ENCODE data around the gene KIF26B.

The KIF26B gene

DNA sequence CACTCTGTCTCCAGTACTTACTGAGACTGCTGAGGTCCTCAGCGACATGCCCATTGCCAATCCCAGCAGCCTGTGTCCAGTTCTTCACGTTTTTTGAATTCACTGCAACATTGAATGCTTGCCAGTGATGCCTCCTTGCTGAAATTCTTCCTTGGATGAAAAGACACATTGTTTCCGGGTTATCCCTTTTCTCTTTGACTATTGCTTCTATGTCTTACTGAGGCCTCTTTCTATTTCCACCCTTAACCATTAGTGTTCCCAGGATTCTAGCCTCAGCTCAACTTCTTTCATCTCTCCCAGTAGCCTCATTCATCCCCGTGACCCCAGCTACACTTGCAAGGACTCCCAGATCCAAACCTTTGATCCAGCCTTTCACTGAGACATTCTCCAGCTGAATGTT lies 46.5 kb upstream of the KIF26B start:
- Histone ChIP-seq H3K4me2 (ENCODE audit: insufficient read depth, low read length) (no peak overlapping the region), H3K36me3 (ENCODE audit: insufficient read depth, low read length) (no peaks in the 10 kb centered on the region), H3K4me3 (ENCODE audit: low read depth in 1 of 2, low read length in 2 of 2) (no peak overlapping the region), H3K4me1 (ENCODE audit: insufficient read depth, low read length) (no peaks in the 10 kb centered on the region), H3K27me3 (ENCODE audit: insufficient read depth, low read length, poor library complexity) (no peaks in the 10 kb centered on the region), H2AFZ (ENCODE audit: low read depth, low read length) (no peak overlapping the region), H4K20me1 (ENCODE audit: insufficient read depth, low read length) (no peaks in the 10 kb centered on the region), H3K9ac (ENCODE audit: low read depth, low read length) (no peak overlapping the region), H3K27ac (ENCODE audit: low read length) (no peak overlapping the region), H3K9me3 (ENCODE audit: insufficient read depth, low read length, severe bottlenecking) (no peaks in the 10 kb centered on the region), H3K79me2 (ENCODE audit: insufficient read depth, low read length) (no peaks in the 10 kb centered on the region)
- DNase-seq (no peak), ATAC-seq (ENCODE audit: insufficient read depth, low read depth) (no peak)
- no peak for TF ChIP-seq EZH2 (IDR thresholded peaks at IDR 0.05; ENCODE audit: borderline replicate concordance, low read depth, low read length, severe bottlenecking)
- TF ChIP-seq, protein P1, sequence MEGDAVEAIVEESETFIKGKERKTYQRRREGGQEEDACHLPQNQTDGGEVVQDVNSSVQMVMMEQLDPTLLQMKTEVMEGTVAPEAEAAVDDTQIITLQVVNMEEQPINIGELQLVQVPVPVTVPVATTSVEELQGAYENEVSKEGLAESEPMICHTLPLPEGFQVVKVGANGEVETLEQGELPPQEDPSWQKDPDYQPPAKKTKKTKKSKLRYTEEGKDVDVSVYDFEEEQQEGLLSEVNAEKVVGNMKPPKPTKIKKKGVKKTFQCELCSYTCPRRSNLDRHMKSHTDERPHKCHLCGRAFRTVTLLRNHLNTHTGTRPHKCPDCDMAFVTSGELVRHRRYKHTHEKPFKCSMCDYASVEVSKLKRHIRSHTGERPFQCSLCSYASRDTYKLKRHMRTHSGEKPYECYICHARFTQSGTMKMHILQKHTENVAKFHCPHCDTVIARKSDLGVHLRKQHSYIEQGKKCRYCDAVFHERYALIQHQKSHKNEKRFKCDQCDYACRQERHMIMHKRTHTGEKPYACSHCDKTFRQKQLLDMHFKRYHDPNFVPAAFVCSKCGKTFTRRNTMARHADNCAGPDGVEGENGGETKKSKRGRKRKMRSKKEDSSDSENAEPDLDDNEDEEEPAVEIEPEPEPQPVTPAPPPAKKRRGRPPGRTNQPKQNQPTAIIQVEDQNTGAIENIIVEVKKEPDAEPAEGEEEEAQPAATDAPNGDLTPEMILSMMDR (IDR thresholded peaks at IDR 0.05; ENCODE audit: borderline replicate concordance, extremely low read depth, low read length, poor library complexity, severe bottlenecking) = no peak

DNA sequence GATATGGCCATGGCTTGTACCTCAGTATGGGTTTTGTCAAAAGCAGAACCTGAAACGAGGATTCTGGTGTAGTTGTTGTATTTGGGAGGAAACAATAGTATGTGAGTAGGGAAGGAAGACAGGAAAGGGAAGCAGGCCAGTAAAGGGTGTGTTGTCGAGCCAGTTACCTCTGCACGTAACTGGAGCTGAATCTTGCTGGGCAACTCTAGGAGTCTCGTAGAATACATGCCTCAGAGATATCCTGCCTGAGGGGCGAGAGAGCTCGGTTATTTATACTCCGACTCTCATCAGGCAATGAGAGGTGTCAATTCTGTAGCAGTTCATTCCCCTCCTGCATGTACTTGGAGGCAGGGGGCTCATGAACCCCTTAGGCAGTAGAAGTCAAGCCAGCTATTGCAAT lies 45.9 kb upstream of the KIF26B start:
- H3K9me3 ChIP-seq (ENCODE audit: insufficient read depth, low read length, severe bottlenecking) = no peaks in the 10 kb centered on the region
- no peaks in the 10 kb centered on the region for H3K4me1 ChIP-seq (ENCODE audit: insufficient read depth, low read length)
- H3K4me3 ChIP-seq (ENCODE audit: low read depth in 1 of 2, low read length in 2 of 2) = no peak overlapping the region
- DNase-seq = no peak
- no peak for TF ChIP-seq EZH2 (IDR thresholded peaks at IDR 0.05; ENCODE audit: borderline replicate concordance, low read depth, low read length, severe bottlenecking)
- TF ChIP-seq, protein P1 (IDR thresholded peaks at IDR 0.05; ENCODE audit: borderline replicate concordance, extremely low read depth, low read length, poor library complexity, severe bottlenecking) = no peak
- no peak overlapping the region for H3K9ac ChIP-seq (ENCODE audit: low read depth, low read length)
- ATAC-seq (ENCODE audit: insufficient read depth, low read depth) = no peak
- no peaks in the 10 kb centered on the region for H3K36me3 ChIP-seq (ENCODE audit: insufficient read depth, low read length)
- H3K27me3 ChIP-seq (ENCODE audit: insufficient read depth, low read length, poor library complexity) = no peaks in the 10 kb centered on the region
- no peak overlapping the region for H3K27ac ChIP-seq (ENCODE audit: low read length)
- no peak overlapping the region for H2AFZ ChIP-seq (ENCODE audit: low read depth, low read length)
- H3K79me2 ChIP-seq (ENCODE audit: insufficient read depth, low read length) = no peaks in the 10 kb centered on the region
- H4K20me1 ChIP-seq (ENCODE audit: insufficient read depth, low read length) = no peaks in the 10 kb centered on the region
- no peak overlapping the region for H3K4me2 ChIP-seq (ENCODE audit: insufficient read depth, low read length)

DNA sequence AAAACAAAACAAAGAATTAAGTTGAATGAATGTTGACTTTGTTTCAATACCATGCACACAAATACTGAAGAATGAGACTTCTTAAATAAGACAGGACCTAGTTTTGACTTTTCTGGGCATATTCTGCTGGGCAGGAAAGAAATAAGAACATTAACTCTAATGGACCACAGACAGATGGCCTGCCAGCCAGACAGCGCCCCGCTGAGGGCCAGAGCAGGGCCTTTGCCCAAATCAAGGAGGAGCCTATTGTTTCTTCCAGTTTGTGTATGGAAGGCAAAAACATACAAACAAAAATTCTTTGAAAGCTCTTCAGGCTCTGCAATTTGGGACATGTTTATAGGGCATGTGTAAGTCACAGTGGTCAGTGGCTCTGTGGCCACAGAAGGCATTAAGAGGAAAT lies 44.4 kb upstream of the KIF26B start:
- Histone ChIP-seq H4K20me1 (ENCODE audit: insufficient read depth, low read length) (no peaks in the 10 kb centered on the region), H3K79me2 (ENCODE audit: insufficient read depth, low read length) (no peaks in the 10 kb centered on the region), H3K4me3 (ENCODE audit: low read depth in 1 of 2, low read length in 2 of 2) (no peak overlapping the region), H3K9ac (ENCODE audit: low read depth, low read length) (no peak overlapping the region), H3K36me3 (ENCODE audit: insufficient read depth, low read length) (no peaks in the 10 kb centered on the region), H2AFZ (ENCODE audit: low read depth, low read length) (no peak overlapping the region), H3K27ac (ENCODE audit: low read length) (no peak overlapping the region), H3K27me3 (ENCODE audit: insufficient read depth, low read length, poor library complexity) (no peaks in the 10 kb centered on the region), H3K4me1 (ENCODE audit: insufficient read depth, low read length) (no peaks in the 10 kb centered on the region), H3K9me3 (ENCODE audit: insufficient read depth, low read length, severe bottlenecking) (no peaks in the 10 kb centered on the region), H3K4me2 (ENCODE audit: insufficient read depth, low read length) (no peak overlapping the region)
- DNase-seq = no peak
- no peak for TF ChIP-seq EZH2 (IDR thresholded peaks at IDR 0.05; ENCODE audit: borderline replicate concordance, low read depth, low read length, severe bottlenecking)
- TF ChIP-seq, protein P1 (IDR thresholded peaks at IDR 0.05; ENCODE audit: borderline replicate concordance, extremely low read depth, low read length, poor library complexity, severe bottlenecking) = no peak
- no peak for ATAC-seq (ENCODE audit: insufficient read depth, low read depth)

DNA sequence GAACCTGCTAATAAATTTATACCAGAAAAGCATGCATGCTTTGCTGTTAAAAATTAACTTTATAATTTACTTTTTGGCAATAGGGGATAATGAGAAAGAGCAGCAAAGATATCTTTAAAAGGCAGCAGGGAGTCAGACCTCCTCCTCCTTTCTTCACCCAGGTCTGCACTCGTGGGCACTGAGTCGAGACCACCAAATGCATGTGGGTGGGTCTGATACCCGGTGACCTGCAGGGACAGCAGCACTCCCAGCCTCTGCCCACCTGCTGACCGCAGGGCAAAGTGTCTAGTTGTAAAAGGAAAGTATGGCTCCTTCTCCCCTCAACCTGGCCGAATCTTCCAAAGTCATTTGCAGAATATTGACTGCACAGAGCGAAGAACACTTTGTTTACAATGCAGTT lies 43.7 kb upstream of the KIF26B start:
- no peak for ATAC-seq (ENCODE audit: insufficient read depth, low read depth)
- Histone ChIP-seq H3K27ac (ENCODE audit: low read length) (no peak overlapping the region), H4K20me1 (ENCODE audit: insufficient read depth, low read length) (no peaks in the 10 kb centered on the region), H2AFZ (ENCODE audit: low read depth, low read length) (no peak overlapping the region), H3K9me3 (ENCODE audit: insufficient read depth, low read length, severe bottlenecking) (no peaks in the 10 kb centered on the region), H3K4me3 (ENCODE audit: low read depth in 1 of 2, low read length in 2 of 2) (no peak overlapping the region), H3K4me2 (ENCODE audit: insufficient read depth, low read length) (no peak overlapping the region), H3K4me1 (ENCODE audit: insufficient read depth, low read length) (no peaks in the 10 kb centered on the region), H3K27me3 (ENCODE audit: insufficient read depth, low read length, poor library complexity) (no peaks in the 10 kb centered on the region), H3K79me2 (ENCODE audit: insufficient read depth, low read length) (no peaks in the 10 kb centered on the region), H3K9ac (ENCODE audit: low read depth, low read length) (no peak overlapping the region), H3K36me3 (ENCODE audit: insufficient read depth, low read length) (no peaks in the 10 kb centered on the region)
- DNase-seq = no peak
- no peak for TF ChIP-seq EZH2 (IDR thresholded peaks at IDR 0.05; ENCODE audit: borderline replicate concordance, low read depth, low read length, severe bottlenecking)
- TF ChIP-seq, protein P1 (IDR thresholded peaks at IDR 0.05; ENCODE audit: borderline replicate concordance, extremely low read depth, low read length, poor library complexity, severe bottlenecking) = no peak

Measured in DND-41 (cell line).